ENCODE data around the gene LPAR3.

LPAR3 gene

GRCh38 chr1:84933011-84933611, 40.1 kb upstream of the LPAR3 start:
- no peaks in the 10 kb centered on the region for H3K9me3 ChIP-seq (ENCODE audit: control insufficient read depth, insufficient read depth, low read length)
- no peaks in the 10 kb centered on the region for H4K20me1 ChIP-seq (ENCODE audit: control insufficient read depth, insufficient read depth, low read depth, low read length)
- no peak overlapping the region for H3K4me2 ChIP-seq (ENCODE audit: low read length)
- no peak overlapping the region for H3K4me3 ChIP-seq (ENCODE audit: low read length)
- H3K79me2 ChIP-seq (ENCODE audit: control insufficient read depth, low read length) = no peaks in the 10 kb centered on the region
- H3F3A ChIP-seq (ENCODE audit: control insufficient read depth, insufficient read depth) = 0 out of 2 replicates have a peak, but pooled peaks cover 3% of the 10 kb centered on the region
- peaks cover 16% of the 10 kb centered on the region for H3K36me3 ChIP-seq (ENCODE audit: control insufficient read depth, low read length)
- no peaks in the 10 kb centered on the region for H3K27me3 ChIP-seq (ENCODE audit: control insufficient read depth, low read length)
- no peaks in the 10 kb centered on the region for H3K9me2 ChIP-seq (replicated peaks; ENCODE audit: control insufficient read depth, low read length)
- no peaks in the 10 kb centered on the region for H3K4me1 ChIP-seq (ENCODE audit: control insufficient read depth, low read length)
- TF ChIP-seq EZH2phosphoT487 (IDR thresholded peaks at IDR 0.05; ENCODE audit: borderline replicate concordance, low read length) (no peak), CTCF (IDR thresholded peaks at IDR 0.05; ENCODE audit: low read depth, low read length, poor library complexity, severe bottlenecking) (no peak)
- H3K27ac ChIP-seq (ENCODE audit: low read depth, low read length) = no peak overlapping the region

- no peaks in the 10 kb centered on the region for H3K4me1 ChIP-seq (ENCODE audit: control insufficient read depth, low read length)
- H4K20me1 ChIP-seq (ENCODE audit: control insufficient read depth, insufficient read depth, low read depth, low read length) = no peaks in the 10 kb centered on the region
- TF ChIP-seq EZH2phosphoT487 (IDR thresholded peaks at IDR 0.05; ENCODE audit: borderline replicate concordance, low read length) = no peak
- TF ChIP-seq CTCF (IDR thresholded peaks at IDR 0.05; ENCODE audit: low read depth, low read length, poor library complexity, severe bottlenecking) = no peak
- no peaks in the 10 kb centered on the region for H3K79me2 ChIP-seq (ENCODE audit: control insufficient read depth, low read length)
- peaks cover 8% of the 10 kb centered on the region for H3K36me3 ChIP-seq (ENCODE audit: control insufficient read depth, low read length)
- no peaks in the 10 kb centered on the region for H3K27me3 ChIP-seq (ENCODE audit: control insufficient read depth, low read length)
- H3K4me3 ChIP-seq (ENCODE audit: low read length) = no peak overlapping the region
- no peak overlapping the region for H3K27ac ChIP-seq (ENCODE audit: low read depth, low read length)
- H3F3A ChIP-seq (ENCODE audit: control insufficient read depth, insufficient read depth) = no peaks in the 10 kb centered on the region
- no peaks in the 10 kb centered on the region for H3K9me2 ChIP-seq (replicated peaks; ENCODE audit: control insufficient read depth, low read length)
- no peaks in the 10 kb centered on the region for H3K9me3 ChIP-seq (ENCODE audit: control insufficient read depth, insufficient read depth, low read length)
- H3K4me2 ChIP-seq (ENCODE audit: low read length) = no peak overlapping the region
These were observed 37.8 kb upstream of the LPAR3 start for GRCh38 chr1:84930831-84931230.

- TF ChIP-seq EZH2phosphoT487 (IDR thresholded peaks at IDR 0.05; ENCODE audit: borderline replicate concordance, low read length) = no peak
- TF ChIP-seq CTCF (IDR thresholded peaks at IDR 0.05; ENCODE audit: low read depth, low read length, poor library complexity, severe bottlenecking) = no peak
- no peak overlapping the region for H3K4me3 ChIP-seq (ENCODE audit: low read length)
- H3K4me2 ChIP-seq (ENCODE audit: low read length) = no peak overlapping the region
These were observed 37.3 kb upstream of the LPAR3 start for GRCh38 chr1:84930329-84930728.

More at GRCh38 chr1:84930329-84930728, 37.3 kb upstream of the LPAR3 start:
- Histone ChIP-seq H4K20me1 (ENCODE audit: control insufficient read depth, insufficient read depth, low read depth, low read length) (no peaks in the 10 kb centered on the region), H3K27ac (ENCODE audit: low read depth, low read length) (no peak overlapping the region), H3K4me1 (ENCODE audit: control insufficient read depth, low read length) (no peaks in the 10 kb centered on the region), H3K79me2 (ENCODE audit: control insufficient read depth, low read length) (no peaks in the 10 kb centered on the region), H3F3A (ENCODE audit: control insufficient read depth, insufficient read depth) (no peaks in the 10 kb centered on the region), H3K9me2 (replicated peaks; ENCODE audit: control insufficient read depth, low read length) (no peaks in the 10 kb centered on the region), H3K27me3 (ENCODE audit: control insufficient read depth, low read length) (no peaks in the 10 kb centered on the region), H3K36me3 (ENCODE audit: control insufficient read depth, low read length) (peaks cover 8% of the 10 kb centered on the region), H3K9me3 (ENCODE audit: control insufficient read depth, insufficient read depth, low read length) (no peaks in the 10 kb centered on the region)

Measured in DOHH2 (cell line).